Testis (tissue), 2 donors: Measurements from ENCODE around the gene CEBPE.

Experiments
- CTCF ChIP-seq, 3 experiments: fragments of 450-650 bp in 2 of 3; fragments of 200-600 bp in 1 of 3; sonication (generic) in 1 of 3; IDR thresholded peaks; one replicate each; pipeline ENCODE4 v1.5.1; 2016 to 2019; ENCODE audit warnings: antibody characterized with exemption in 3 of 3, mild to moderate bottlenecking in 2 of 3, moderate library complexity in 1 of 3
- POLR2A ChIP-seq: fragments of 450-650 bp; IDR thresholded peaks from one replicate; pipeline ENCODE4 v1.6.1; 2017; ENCODE audit warnings: antibody characterized with exemption, mild to moderate bottlenecking, moderate library complexity

GRCh38 chr14:23080474-23080873 lies 38.6 kb downstream of the CEBPE start:
- TF ChIP-seq POLR2A (no peak), CTCF (IDR thresholded peaks at IDR 0.05) (no peak)
